Amniotic epithelial cell (primary cell): ENCODE results near the gene LRRC51.

Source experiments
- DNase-seq: peaks from one replicate; pipeline ENCODE4 v3.0.0-alpha.2; 2010; ENCODE audit warnings: low read depth

The LRRC51 gene, protein sequence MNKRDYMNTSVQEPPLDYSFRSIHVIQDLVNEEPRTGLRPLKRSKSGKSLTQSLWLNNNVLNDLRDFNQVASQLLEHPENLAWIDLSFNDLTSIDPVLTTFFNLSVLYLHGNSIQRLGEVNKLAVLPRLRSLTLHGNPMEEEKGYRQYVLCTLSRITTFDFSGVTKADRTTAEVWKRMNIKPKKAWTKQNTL

DNA sequence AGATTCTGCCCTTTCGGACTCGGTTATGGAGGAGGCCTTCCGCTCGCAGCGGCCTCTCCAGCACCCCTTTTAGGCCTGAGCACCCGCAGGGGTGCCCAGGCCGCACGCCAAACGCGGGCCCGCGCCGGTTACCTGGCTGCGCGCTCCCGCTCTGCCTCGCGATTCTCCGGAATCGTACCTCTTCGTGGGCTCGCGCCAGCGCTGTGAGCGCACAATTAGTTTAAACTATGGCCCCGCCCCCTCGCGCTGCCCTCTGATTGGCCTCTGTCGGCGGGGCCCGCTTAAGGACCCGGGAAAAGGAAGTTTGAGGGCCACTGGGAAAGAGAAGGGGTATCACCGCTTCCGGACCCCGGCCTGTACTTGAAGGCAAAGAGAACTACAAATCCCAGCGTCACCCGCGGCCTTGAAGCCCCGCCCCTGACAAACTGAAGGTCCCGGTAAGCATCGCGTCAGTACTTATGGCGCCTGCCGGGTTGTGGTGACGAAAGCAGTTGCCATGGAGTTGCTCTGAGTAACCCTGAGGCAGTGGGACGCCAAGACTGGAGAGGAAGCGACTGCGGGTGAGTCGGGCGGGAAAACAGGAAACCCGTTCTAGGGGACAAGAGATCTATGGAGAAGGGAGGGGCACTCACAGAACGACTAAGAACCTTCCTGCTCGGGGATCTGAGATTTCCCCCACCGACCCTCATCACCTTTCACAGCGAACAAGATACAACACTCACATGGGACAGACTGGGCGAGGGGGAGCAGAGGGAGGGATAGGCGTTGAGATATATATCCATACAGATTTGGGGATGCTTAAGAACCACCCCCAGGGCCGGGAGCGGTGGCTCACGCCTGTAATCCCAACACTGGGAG lies at the start of gene LRRC51, which contains the start of gene NUMA1:
Gene LRRC51, plus strand, starts transcription at position 525 of the 858 bp plus-strand sequence. CDS start 8,234 bp downstream, outside the sequence.
Gene NUMA1, minus strand, starts transcription at position 217 of the 858 bp plus-strand sequence. CDS start 44,599 bp downstream, outside the sequence.
- DNase-seq: peak; percentile 100

DNA sequence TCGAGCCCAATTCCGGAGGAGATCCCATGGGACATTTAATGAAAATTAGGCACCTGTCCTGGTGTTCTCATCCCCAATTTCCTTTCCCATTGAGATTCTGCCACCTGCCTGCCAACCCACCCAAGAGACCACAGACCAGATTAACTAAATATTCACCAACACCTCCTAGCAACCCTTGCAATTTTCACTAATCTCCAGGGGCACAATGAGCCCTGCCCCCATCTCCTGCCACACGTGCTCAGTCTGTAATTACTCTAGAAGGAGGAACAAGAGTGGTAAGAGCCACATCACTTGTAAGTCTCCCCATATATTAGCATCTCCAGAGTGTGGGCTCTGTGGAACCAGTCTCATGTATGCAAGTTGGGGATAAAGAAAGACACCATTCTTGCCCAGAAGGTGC lies 44.0 kb upstream of the LRRC51 start:
- no peak for DNase-seq

DNA sequence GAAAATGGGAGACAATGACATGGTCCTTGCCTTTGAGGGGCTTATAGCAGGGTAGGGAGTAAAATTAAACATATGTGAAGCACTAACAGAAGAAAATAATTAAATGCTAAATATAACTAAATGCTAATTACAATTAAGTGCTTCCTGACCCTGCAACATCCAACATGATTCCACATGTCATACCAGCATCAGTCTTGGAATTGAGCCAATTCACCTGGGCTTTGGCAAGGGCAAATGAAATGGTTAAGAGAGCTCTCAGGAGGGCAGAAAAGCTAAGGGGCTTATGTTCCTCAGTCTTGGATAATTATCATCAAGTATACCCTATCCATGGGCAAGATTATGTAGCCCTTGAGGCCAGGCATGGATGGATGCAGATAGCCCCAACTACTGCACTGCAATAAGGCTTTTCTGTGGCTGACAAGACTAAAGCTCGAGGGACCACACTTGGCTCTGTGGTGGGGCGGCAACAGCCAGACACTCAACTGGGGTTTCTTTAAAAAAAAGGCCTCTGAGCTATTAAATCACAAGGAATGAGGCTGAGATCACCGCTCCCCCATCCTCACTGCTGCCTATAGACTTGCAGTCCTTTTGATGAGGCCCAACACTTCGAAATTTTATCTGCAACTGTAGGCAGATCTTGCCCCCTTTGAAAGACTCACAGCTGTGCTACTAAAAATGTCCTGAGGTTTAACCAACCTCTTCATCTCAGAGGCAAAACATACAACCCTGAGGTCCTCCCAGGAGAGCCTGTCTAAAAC lies 42.9 kb upstream of the LRRC51 start:
- no peak for DNase-seq

DNA sequence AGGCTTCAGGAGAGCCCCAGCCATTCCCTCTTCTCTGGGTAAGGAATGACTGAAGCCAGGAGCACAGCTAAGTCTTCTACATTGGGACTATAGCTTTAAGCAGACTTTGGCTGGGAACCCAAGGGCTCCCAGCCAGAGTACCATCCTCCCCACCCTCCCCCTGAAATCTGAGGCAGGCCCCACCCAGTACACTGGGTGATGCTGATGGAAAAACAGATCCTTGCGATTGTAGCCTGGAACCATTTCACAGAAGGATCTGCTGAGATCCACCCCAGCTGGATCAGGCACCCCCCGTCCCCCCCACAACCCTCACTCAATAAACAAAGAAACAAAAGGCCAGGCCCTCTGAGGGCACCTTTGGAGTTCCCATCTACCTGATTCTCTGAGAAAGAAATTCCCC lies 42.2 kb upstream of the LRRC51 start:
- peak; percentile 63 for DNase-seq

DNA sequence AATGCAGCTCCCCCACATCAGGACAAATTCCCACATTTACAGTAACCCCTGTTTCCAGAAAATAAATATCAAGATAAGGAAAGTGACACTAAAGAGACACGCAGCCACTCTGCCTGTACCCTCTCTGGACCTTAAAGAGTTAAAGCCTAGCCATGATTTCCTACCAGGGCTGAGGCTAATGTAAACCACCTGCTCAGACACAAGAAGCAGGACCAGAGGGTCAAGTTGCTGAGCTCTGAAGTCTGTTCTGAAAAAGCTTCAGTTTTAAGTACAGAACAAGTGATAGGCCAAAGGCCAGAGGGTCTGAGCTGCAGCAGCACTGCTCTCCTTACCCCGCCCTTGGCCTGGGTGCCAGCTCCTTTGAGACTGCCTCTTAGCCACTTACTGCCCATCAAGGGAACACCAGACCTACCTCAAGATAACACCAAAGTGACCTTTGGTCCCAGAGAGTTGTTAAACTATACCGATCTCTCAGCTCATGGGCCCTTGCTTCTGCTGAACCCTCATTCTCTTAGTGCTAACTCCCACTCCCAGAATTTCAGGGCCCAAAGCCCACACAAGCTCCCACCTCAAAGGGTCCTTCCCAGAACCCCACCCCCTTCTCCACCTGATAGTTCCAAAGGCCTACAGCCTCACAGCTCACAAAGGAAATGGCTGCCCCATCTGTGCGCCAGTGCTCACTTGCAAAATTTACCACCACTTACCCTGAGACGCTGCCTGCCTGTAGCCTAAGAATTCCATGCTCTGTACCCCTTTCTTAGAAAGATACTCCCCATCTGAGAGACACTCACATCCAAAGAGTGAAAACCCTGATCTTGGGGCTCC lies 41.4 kb upstream of the LRRC51 start:
- no peak for DNase-seq

DNA sequence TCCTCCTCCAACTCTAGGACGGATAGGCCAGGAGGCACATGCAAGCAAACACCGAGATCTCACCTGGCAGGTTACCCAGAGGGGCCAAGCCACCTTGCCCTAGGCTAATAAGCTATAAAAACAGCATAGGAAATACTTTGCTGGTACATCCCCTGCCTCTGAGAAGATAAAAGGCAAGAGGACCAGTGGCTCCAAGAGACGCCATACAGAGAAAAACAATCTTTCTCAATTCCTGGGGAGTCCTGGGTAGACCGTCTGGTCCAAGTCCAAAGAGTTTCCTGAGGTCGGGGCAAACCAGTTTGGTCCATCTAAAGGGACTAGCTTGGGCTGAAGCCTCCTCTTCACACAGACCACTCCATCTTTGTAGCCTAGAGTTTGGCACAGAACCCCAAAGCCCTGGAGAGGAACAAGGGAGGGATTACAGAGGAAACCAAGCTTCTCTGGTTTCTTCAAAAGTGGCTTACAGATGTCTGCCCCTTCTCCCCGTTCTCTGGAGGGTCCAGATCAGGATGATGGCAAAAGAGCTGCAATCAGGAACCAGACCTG lies 40.7 kb upstream of the LRRC51 start:
- DNase-seq: no peak

DNA sequence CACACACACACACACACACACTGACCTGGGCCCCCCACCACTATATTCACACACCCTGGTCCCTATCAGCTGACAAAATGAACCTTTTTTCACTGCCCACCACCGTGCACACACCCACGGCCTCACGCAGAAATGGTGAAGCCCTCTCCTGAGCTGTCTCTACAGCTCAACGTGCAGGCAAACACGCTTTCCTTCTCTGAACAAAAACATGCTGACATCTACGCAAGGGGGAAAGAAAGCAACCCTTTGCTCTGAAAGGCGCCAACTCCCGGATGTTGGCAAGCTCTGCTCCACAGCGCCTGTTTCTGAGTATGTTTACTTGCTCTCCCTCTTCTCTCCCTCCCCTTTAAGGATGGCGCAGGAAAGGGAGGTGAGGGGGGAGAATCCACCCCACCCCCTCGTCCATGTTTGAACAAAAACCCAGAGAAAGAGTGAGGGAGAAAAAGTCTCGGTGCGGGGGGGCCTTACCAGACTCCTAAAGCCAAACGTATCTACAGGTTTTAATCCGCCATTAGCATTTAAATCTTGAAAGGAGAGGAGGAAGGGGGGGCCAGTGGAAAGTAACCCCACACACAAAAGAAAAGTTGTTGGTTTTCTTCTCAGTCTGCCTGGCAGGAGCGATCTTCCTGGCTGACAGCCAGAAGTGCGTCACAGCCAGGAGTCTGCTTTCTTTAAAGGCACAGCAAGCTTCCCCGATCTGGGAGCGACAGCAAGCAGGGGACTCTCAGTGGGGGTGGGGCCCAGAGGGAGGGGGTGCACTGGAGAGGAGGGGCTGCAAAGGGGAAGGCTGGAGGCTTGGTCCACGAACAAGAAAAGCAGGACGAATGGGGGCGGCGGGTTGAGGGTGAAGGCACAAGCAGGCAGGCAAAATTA lies 39.9 kb upstream of the LRRC51 start:
- peak; percentile 94 for DNase-seq

DNA sequence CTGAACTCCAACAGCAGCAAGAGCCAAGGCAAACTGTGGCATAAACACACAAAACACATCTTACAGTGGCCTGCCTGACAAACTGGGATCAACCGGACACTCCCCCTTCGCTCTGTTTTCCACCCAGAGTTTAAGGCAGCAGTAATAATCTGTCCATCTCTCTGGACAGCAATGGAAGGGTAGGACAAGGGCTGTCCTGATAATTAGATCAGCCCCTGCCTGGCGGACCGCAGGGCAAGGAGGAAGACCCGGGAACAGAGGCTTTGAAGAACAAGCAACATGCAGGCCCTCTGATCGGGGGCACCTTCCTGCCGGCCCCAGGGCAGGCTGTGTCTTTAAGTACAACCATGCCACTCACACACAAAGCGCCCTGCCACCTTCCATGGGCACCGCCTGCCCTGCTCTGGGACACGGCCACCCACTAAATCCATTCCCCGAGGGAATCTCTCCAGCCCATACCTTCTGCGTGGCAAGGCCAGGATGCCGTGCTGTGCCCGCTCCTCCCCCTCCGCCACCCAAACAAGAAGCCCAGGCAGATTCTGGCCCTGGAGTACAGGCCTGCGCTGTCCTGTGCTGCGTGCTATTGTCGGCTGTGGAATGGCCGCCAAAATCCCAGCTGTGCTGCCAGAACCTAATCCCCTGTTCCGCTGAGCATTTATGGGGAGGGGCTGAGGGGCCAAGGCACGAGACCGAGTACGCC lies 39.1 kb upstream of the LRRC51 start:
- DNase-seq: peak; percentile 77

DNA sequence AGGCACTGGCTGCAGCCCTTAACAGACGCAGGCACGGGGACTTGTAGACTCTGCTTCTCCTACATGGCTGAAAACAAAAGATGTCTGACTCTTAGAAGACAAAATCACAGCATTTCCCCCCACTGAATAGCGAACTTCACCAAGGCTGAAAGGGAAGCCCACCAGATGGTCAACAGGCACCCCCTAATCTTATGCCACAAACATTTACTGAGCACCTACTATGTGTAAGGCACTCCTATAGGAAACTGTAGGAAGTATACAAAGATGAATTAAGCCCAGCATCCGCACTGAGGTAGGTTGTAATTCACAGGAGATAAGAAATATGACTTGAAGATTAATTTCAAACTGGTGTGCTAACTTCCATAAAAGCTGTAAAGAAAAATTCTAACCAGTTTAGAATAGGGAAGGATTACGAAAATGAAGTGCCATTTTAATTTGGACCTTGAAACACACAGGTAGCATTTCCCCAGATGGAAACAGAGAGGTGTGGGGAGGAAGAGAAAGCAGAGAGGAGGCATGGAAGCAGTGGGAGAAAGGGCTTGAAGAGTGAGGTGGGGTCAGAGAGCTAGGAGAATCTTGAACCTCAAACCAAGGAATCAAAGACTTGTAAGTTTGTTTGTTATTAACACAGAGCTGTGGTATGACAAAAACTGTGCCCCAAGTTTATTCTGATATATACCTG lies 38.4 kb upstream of the LRRC51 start:
- no peak for DNase-seq

DNA sequence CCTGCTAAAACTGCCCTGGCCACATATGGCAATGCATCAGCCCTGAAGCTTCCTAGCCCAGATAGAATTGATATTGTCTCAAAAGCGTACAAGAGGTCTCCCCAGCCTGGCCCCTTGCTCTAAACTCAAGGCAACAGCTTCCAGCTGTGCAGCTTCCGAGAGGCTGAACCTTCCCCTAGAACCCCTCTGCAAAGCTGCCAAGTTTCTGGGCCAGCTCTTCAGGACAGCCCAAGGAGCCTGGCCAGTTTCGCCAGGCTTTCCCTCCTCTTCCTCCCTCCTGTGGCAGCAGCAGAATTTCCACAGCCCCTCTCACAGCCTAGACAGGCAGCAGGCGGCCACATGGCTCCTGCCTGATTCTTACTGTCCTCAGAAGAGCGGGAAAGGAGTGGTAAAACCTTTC lies 34.8 kb upstream of the LRRC51 start:
- DNase-seq: no peak

DNA sequence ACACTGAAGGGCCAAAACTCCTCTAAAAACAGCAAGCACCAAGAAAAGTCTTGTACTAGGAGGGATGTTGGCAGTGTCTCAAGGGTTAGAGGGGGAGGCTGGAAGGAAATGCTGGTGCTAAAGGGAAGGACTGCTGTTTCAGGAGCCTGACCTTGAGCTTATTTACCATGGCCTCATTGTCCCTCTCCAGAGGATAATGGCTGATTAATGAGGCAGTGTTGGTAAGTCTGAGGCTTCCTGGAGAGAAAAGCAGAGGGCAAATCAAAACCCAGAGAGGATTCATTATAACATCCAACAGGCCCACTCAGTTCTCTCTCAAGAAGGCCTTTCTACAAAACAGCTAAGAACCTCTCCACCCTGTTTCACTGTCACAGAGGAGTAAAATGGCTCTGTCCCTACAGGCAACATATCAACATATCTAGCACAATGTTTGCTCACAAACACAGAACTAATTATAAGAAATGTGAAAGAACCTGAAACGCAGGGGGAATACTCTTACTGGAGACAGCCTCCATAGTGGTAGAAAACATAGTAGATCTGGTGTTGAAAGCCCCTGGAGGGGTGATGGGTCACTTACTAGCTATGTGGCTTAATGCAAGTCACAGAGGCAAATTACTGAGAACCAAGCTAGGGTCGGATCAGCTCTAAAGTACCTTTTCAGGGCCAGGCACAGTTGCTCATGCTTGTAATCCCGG lies 31.7 kb upstream of the LRRC51 start:
- DNase-seq: peak; percentile 47

DNA sequence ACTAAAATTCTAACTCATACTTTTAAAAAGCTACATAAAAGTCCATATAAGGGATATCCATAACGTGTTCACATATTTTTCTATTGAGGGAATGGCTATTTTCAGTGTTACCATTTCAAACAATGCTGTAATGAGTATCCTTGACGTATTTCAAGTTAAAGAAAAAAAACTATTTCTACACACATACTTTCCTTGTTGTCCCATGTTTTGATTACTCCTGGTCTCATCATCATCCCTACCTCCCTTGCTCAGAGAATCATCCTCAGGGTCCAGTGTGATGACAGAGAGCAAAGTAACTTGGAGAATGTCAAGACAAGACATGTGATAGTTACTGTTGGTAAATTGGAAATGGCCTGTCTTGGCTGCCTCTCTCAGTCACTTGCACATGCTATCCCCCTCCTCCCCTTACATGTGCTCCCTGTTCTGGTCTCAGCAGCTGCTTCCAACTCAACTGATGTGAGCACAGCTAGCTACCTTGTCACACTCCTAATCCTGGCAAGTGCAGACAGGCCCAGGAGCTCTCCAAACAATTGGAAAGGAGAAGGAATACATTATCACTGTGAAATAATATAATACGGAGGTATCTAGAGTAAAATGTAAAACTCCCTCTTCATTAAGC lies 22.1 kb upstream of the LRRC51 start:
- no peak for DNase-seq

DNA sequence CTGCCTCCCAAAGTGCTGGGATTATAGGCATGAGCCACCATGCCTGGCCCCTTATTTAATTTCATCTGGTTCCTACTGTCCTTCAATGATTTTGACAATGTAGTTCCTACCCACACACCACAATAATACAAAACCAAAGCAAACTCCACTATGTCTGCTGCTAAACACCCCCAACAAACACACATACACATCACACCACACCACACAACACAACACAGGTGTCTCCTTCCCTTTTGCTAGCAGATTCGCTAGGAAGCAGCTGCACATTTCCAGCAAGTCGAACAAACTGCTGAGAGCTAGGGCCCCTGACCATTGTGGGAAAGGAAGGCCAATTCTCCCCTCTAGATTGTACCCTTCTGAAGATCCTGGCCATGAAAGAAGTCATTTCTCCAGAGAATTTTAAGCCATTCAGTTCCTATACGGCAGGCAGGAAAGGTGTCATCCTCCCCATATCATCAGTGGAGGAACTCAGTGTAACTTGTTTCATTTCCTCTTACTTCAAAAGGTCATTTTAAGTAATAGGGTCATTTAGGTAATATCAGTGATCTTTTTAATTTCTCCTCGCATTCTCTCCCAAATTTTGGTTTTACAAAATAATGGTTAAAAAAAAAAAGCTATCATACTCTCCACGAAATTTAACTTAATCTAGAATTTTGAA lies 18.8 kb upstream of the LRRC51 start:
- no peak for DNase-seq

DNA sequence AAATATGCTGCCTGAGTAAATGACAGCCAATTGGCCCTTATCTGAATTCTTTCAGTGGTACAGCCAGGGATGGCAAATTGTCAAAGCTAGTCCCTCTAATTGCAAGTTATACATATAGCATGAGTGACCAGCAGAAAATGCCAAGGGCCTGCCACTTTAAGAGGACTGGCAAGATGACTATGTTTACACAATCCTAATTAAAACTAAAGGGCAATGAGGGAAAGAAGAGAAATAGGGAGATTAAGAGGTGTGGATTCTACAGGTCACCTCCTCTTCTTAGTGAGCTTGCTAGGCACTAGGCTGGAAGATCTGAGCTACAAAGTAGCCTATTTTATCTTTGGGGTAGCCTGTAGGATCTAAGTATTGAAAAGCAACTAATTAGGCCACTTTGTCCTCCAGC lies 13.8 kb upstream of the LRRC51 start:
- DNase-seq: no peak

DNA sequence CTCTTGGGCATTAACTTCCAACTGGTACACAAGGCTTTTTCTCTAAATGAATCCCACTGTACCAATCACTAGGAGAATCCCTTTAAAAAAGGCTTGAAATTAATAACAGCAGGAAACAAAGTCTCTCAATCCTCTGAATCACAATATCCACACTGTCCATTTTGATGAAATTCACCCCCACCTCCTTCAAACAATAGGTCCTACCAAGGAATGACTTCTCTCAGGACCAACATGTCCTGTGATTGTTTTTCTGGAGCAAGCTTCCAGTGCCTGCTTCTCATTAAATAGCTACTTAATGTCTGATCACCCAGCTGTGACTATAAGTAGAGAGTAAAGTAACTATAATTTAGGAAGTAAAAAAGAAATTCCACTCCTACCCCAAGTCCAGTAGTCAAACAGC lies 13.4 kb upstream of the LRRC51 start:
- DNase-seq: no peak

DNA sequence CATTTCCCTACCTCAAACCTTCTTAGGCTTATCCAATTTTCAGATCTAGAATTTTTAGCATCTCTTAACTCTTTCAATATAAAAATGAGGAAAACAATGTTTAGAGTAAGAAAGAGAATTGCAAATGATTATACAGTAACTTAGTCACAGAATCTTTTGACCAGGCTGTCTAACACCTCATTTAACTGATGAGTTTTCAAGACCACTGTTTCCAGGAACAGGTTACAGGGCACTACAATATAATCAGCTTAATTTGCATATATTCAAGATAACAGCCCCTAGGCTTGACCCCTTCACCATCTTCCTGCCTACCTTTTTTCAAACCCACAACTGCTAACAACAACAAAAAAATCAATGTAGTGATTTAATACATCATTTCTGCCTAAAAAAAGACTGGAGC lies 13.0 kb upstream of the LRRC51 start:
- DNase-seq: no peak

DNA sequence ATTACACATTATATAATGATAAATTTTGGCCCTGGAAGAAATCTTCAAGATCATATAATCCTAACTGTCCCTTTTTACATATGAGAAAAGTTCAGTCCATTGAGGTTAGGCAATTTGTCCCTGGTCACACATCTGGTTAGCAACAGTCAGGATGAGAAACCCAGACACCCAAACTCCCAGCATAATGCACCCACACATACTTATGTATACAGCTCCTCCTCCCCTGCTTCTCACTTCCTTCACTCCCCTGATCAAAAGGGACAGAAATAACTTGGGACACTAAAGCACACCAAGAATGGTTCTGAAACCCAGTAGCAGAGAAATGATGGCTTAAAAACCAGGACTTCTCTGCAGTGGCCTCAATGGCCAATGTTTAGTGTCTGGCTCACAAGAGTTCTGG lies 11.4 kb upstream of the LRRC51 start:
- DNase-seq: peak; percentile 20

DNA sequence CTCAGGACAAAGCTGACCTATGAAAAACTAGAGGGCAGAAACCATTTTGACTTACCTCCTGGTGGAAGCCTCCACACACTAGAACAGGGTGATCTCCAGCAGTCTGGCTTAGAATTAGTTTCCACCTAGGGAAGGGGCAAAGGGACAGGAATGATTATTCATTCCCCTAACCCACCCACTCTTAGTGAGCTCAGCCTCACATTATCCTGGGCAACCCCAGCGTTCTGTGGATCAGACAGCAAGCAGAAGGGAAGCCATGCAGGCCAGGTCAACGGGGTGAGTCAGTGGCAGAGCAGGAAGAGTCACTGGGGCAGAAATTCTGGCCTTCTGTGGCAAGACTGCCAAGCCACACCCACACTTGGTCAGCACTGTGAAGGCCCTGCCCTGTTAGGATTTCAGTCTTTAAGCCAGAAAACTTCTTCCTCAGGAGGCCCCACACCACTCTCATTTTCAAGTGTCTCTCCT lies 10.8 kb upstream of the LRRC51 start:
- peak; percentile 92 for DNase-seq
